ENCODE results near the gene HPN.

Gene HPN

GRCh38 chr19:35080613-35081170 lies 39.2 kb downstream of the HPN start:
- no peak for DNase-seq (ENCODE audit: low read depth in 2 of 3, low spot score in 1 of 3)

- DNase-seq (ENCODE audit: low read depth in 2 of 3, low spot score in 1 of 3) = no peak
These were observed 39.7 kb downstream of the HPN start for GRCh38 chr19:35081201-35081600.

GRCh38 chr19:35083691-35084508 lies 42.4 kb downstream of the HPN start:
- no peak for DNase-seq (ENCODE audit: low read depth in 2 of 3, low spot score in 1 of 3)

- no peak for DNase-seq (ENCODE audit: low read depth in 2 of 3, low spot score in 1 of 3)
These were observed 42.9 kb downstream of the HPN start for GRCh38 chr19:35084509-35084762.

GRCh38 chr19:35085947-35086346 lies 44.4 kb downstream of the HPN start:
- no peak for DNase-seq (ENCODE audit: low read depth in 2 of 3, low spot score in 1 of 3)

GRCh38 chr19:35086455-35086854 lies 44.9 kb downstream of the HPN start:
- no peak for DNase-seq (ENCODE audit: low read depth in 2 of 3, low spot score in 1 of 3)

GRCh38 chr19:35087393-35087792 lies 45.9 kb downstream of the HPN start:
- DNase-seq (ENCODE audit: low read depth in 2 of 3, low spot score in 1 of 3) = no peak

GRCh38 chr19:35088131-35088913 lies 46.8 kb downstream of the HPN start:
- DNase-seq (ENCODE audit: low read depth in 2 of 3, low spot score in 1 of 3) = no peak

- DNase-seq (ENCODE audit: low read depth in 2 of 3, low spot score in 1 of 3) = no peak
These were observed 48.0 kb downstream of the HPN start for GRCh38 chr19:35089554-35089953.

GRCh38 chr19:35090160-35090505 lies 48.6 kb downstream of the HPN start:
- DNase-seq (ENCODE audit: low read depth in 2 of 3, low spot score in 1 of 3) = no peak

GRCh38 chr19:35090506-35091214 lies 49.1 kb downstream of the HPN start:
- DNase-seq (ENCODE audit: low read depth in 2 of 3, low spot score in 1 of 3) = peak in 2 of 3 donors; percentile 22 to 70

- DNase-seq (ENCODE audit: low read depth in 2 of 3, low spot score in 1 of 3) = no peak
These were observed 51.9 kb downstream of the HPN start for GRCh38 chr19:35093430-35093829.

GRCh38 chr19:35093941-35094647 lies 52.6 kb downstream of the HPN start:
- DNase-seq (ENCODE audit: low read depth in 2 of 3, low spot score in 1 of 3) = no peak

GRCh38 chr19:35094656-35095055 lies 53.1 kb downstream of the HPN start:
- no peak for DNase-seq (ENCODE audit: low read depth in 2 of 3, low spot score in 1 of 3)

- DNase-seq (ENCODE audit: low read depth in 2 of 3, low spot score in 1 of 3) = no peak
These were observed 54.3 kb downstream of the HPN start for GRCh38 chr19:35095667-35096368.

- DNase-seq (ENCODE audit: low read depth in 2 of 3, low spot score in 1 of 3) = no peak
These were observed 57.0 kb downstream of the HPN start for GRCh38 chr19:35098413-35099049.

- no peak for DNase-seq (ENCODE audit: low read depth in 2 of 3, low spot score in 1 of 3)
These were observed 57.8 kb downstream of the HPN start for GRCh38 chr19:35099155-35099896.

- DNase-seq (ENCODE audit: low read depth in 2 of 3, low spot score in 1 of 3) = no peak
These were observed 58.4 kb downstream of the HPN start for GRCh38 chr19:35099897-35100275.

All from stimulated activated CD4-positive, alpha-beta T cell treated with anti-CD3 and anti-CD28 coated beads, Interleukin-12 subunit alpha, Interleukin-12 subunit beta, amount 100 ng/mL, for 48 hours (primary cell).